Activated CD8-positive, alpha-beta memory T cell treated with anti-CD3 and anti-CD28 coated beads for 48 hours (primary cell): Measurements from ENCODE around the gene LRMDA.
"Not testable (repeated sequence)": the region's sequence is repeated elsewhere in the genome, so short reads cannot be mapped to it uniquely, and the experiment has no call there.

Source experiments
- DNase-seq, 3 experiments: peaks; one replicate each; pipeline ENCODE4 v3.0.0-alpha.2; 2020; ENCODE audit warnings: low read depth in 2 of 3, low spot score in 2 of 3

The LRMDA gene

DNA sequence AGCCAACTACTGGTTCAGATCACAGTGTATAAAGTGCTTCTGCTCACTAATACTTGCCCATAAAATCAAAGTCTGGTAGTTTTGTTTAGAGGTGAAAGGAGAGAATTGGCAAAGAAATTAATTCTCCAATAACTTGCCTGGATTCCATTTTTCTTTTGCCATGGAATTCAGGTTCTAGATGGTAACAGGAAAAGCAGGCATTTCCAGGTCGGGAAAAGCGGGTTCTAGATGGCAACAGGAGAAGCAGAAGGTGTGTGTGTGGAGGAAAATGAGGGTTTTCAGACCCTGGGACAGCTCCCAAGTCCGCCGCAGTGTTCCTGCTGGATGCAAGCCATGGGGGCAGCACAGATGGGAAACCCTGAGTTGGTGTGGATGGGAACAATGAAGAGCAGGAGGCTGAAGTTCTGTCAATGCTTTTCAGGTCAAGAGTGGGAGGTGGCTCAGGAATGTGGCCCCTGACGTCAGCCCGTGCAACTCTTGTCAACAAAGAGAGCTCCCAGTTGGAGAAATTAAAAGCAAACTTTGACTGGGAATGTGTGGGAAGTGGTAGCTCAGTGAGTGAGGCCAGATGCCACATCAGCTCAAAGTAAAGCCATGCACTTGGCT, 696.7 kb downstream of the LRMDA start:
- no peak for DNase-seq

DNA sequence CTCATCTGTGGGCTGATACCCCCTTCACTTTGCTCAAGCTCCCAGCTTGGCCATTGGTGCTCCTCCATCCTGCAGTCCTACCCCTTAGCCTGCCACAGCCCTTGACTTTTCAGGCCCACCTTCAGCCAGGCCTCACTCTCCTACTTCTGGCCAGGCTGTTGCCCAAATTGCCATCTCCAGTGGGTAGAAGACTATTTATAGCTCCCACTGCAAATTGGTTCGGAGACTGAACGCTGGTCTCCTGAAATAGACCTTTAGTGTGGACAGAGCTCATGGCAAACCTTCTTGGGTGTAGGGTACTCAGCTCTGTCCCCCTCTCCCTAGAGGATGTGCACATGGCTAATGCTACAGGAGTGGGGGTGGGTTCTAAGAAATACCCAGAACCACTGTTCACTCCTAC, 697.8 kb downstream of the LRMDA start:
- no peak for DNase-seq

DNA sequence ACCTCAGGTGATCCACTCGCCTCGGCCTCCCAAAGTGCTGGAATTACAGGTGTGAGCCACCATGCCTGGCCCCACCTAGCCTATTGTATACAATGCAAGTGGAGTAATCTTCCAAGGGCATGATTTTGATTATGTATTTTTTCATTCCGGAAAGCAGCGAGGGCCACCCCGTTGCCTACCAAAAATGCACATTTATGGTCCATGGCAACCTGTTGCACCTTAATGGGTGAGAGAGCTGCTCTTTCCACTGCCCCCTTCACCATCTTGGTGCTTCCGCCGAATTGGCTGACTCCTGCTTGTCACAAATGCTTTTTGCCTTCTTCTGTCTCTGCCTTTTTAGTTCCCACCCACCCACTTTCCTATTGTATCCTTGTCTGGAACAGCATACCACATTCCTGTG, 699.5 kb downstream of the LRMDA start:
- no peak for DNase-seq

DNA sequence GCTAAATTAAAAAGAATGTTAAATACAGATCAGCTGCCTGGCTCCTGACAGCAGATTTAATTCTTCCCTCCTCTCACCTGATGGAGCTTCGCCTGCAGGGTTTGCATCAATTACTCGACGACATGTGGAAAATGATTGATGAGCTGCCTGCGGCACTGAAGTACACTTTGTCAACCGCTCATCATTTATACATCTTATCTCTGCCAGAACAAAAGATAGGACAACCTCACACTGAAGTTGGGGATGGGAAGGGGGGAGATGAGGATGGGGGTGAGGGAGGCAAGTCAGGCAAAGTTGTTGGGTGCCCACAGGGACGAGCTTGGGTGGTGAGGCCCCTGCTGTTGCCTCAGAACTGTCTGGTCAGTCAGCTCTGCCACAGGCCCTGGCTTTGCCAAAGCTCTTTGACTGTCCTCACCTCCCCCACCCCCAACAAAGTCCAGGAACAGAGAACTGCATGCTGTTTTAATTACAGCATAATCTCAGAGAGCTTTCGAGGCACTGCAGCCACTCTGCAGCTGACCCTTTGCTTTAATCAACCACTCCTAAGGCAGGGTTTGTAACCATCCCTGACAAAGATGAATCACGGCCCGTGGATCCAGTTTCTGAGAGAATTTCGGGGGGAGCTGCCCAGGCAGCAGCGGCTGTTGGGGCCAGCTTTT, 702.3 kb downstream of the LRMDA start:
- no peak for DNase-seq

DNA sequence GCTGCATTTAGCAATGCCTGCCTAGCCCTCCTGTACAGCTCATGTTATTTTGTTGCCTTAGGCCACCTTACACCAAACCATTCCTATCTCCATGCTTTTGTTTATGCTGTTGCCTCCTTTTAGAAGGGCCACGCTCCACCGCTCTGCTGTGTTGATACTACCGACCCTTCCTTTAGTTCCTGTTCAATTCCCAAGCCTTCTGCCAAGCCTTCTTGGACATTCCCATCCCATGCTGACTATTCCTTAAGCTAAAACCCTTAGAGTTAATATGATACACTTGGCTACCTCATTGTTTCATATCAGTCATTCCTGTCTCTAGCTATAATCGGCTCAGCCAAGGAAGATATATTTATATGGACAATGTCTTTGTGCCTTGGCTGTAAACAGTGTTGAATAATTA, 705.5 kb downstream of the LRMDA start:
- no peak for DNase-seq

DNA sequence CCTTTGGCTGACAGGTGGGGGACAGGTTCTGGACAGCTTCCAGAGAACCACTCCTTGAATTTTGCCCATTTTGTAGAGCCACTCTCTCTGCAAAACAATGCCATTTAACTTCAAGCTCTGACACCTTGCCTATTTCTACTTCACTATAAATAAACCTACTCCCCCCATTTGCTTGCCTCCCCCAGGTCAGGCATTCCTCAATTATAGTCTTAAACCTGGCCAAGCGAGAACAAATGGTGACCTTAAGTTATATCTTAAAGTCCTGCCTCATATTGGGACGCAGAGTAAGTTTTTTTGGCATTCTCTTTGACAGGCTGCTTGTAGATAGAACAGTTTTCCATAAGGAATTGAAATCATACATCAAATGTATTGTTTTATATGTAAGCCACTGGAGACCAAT, 706.9 kb downstream of the LRMDA start:
- DNase-seq = no peak

DNA sequence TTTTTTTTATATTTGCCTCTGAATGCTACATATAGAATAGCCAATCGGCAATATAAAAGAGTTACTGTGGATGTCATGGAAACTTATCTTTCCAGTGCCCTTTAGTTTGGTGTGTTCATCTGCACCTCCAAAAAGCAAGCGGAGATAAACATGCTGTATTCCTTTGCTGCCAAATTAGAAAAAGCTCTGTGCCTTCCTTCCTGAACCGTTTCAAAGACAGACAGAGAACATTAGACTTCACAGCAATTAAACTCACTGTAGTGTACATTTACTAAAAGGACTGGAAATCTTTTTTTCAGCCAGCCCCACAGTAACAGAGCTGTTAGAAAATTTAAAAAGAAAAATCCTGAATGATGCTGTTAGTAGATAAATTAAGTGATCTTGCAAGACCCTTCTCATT, 707.5 kb downstream of the LRMDA start:
- no peak for DNase-seq

DNA sequence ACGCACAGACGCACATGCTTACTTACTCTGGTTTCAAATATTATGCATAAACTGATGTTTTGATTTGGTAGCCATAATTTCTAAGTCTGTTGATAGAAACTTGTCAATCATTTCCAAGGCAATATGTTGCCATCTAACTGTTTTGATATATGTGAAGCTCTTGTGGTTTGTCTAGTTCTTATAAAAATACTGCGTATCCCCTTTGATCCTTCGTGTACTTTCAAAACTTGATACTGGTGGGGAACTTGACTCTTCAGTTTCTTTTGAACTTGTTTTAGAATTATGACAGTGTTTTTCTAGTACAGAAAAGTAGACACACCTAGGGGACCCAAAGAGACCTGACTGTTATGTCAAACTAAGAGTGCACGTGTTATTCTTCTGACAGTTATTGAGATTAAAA, 708.0 kb downstream of the LRMDA start:
- no peak for DNase-seq

DNA sequence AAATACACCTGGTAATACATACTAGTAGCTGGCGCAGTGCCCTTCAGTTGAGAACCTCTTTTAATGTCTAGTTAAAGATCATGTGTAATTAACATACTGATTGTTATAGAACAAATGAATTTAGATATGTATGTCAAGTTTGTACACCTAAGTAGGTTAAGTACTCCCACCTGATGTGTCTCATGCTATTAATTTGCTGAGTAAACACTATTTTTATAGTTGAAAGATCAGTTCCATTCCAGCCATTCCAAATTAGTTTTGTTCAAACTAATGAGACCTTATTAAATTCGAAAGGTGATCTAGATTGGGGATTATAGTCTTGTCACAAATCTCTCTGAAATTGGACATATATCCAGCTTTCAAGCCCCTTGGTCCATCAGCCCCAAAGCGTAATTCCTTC, 710.0 kb downstream of the LRMDA start:
- DNase-seq = no peak

DNA sequence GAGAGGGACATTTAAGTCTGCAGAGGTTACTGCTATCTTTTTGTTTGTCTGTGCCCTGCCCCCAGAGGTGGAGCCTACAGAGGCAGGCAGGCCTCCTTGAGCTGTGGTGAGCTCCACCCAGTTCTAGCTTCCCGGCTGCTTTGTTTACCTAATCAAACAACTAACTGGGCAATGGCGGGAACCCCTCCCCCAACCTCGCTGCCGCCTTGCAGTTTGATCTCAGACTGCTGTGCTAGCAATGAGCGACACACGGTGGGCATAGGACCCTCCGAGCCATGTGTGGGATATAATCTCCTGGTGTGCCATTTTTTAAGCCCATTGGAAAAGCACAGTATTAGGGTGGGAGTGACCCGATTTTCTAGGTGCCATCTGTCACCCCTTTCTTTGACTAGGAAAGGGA, 716.8 kb downstream of the LRMDA start:
- not testable (repeated sequence) for DNase-seq

DNA sequence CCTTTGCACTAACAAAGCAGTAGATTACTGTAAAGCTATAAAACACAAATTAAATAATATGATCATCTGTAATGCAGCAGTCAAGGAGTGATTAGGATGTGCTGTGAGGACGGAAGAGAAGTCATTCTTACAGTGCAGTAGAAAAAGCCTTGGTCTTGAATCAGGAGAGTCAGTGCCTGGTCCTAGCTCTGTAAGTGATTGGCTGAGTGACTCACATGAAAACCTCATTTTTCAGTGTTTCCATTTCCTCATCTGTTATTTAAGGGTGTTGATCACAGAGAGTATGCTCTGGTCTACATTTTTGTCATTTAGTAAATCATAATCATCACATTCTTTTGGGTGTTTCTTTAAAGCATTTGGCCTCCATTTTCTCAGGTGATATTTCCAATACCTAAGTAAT, 717.8 kb downstream of the LRMDA start:
- no peak for DNase-seq

DNA sequence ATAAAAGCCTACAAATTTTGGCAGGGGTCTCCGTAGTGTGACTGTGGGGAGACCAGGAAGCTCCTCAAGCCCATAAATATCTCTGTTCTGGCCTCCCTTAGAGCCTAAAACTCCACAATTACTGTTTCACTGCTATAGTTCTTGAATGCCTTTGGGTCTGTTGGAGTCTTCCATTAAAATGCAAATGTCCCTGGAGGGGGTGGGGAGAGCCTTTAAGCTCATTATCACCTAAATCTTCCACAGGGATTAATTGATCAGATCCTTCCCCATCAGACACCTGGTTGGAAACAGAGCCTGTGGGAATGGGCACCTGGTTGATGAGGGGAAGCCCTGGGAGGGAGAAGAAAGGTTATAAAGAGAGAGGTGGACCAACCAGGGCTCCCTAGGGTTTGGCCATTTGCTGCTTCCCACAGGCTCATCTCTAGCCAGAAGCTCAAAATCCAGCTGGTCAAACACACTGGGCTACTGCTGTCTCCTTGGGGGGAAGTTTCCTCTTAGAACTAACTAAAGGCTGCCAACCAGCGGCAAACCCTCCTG, 718.2 kb downstream of the LRMDA start:
- no peak for DNase-seq

DNA sequence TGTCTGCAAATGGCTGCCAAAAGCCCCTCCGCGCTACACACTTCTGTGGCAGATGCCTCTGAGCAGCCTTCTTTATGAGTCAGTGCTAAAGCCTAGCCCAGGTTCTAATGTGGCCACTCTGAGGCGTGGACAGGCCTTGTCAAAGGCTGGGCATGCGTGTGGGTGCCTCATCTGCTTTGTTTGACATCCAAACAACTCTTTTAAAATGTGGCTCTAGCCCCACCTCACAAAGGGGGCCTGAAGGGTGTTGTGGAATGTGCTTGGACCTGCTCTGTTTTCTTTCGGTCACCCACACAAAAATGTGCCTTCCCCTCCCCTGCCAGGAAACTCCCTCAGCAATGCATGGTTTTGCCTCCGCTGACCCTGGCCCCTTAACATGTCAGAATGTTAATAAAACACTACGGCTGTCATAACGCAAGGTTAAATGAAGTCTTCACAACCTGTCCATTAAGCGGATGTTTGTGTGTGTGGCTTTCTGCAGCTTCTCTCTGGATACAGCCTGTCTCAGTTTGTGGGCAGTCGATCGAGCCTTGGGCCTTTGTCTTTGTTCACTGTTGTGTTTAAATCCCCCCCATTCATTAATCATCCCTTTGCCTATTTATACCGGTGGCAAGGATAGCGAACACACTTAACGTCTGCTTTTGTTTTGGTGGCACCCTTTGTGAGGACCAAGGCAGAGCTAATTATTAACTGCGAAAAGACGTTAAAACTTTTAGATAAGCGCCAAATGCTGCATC, 718.9 kb downstream of the LRMDA start:
- no peak for DNase-seq

DNA sequence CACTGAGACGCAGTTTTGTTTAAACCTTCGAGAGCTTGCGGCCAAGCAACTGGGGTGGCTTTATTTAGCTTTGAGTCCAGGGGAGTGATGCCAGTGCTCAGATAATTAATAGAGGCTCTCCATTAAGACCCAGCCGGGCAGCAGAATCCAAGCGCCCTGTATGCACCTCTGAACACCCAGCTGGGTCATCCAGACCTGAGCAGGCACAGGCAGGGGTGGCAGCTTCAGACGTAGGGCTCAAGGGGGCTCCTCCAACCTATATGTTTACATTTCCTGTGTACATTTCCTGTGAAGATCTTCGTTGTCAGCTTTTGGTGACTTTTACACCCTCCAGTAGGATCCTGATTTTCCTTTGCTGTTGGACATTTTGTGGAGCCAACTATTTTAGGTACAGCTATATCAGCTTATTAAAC, 719.5 kb downstream of the LRMDA start:
- DNase-seq = no peak

DNA sequence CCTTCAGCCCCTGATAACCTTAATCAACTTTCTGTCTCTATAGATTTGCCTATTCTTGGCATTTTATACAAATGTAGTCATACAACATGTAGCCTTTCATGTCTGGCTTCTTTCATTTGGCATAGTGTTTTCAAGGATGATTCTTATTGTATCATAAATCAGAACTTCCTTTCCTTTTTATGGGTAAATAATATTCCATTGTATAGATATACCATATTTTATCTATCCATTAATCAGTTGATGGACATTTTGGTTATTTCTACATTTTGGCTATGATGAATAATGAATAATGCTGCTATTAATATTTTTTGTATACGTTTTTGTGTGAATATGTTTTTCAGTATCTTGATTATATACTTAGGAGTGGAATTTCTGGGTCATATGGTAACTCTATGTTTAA, 720.8 kb downstream of the LRMDA start:
- no peak for DNase-seq

DNA sequence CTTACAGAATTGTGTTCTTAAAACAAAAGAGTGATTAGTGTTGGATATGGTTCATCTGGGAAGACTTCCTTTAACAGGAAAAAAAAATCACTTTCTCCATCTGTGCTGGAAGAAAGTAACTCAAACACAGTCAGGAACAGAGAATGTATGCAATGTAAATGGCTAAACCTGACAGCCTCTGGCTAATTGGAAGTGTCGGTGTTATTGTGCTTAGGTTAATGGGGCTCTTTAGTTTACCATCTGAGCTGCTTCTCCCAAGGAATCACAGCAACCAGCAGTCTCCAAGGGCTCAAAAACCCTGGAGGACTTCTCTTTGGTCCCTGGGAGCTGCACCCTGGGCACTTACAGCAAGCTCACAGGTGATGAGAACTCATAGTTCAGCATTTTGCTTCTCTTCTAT, 724.5 kb downstream of the LRMDA start:
- DNase-seq = no peak

DNA sequence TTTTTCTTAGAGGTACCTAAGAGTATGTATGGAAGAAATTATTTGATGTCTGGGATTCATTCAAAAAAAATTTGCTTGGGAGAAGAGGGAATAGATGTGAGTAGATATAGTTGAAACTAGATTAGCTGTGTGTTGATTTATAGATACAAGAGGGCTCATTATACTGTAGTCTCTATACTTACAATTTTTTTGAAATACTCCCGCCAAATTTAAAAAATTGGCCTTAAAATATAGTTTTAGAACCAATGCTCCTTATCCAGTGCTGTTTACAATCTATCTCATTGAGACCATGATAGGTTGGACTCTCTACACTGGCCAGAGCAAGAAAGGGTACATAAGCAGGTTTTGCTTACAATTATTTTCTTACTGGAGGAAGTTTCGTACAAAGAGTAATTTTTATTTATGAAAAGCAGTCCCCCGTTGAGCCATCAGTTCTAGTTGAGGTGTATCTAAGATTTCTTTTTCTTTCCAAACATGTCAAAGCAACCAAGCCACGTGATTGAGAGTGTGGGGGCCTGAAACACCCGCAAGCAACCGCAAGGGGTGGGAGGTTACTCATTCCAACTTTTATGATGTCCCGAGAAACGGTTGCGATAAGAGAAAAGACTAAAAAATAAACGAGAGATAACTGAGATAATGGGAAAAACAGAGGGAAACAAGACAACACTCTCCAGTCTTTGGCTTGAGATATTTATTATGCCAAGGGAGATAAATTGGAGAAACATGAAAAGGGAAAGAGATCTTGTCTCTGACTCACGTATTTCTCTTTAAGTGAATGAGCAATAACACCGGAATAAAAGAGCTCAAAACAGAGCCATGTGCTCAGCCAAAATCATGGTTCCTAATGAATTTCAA, 729.2 kb downstream of the LRMDA start:
- no peak for DNase-seq

DNA sequence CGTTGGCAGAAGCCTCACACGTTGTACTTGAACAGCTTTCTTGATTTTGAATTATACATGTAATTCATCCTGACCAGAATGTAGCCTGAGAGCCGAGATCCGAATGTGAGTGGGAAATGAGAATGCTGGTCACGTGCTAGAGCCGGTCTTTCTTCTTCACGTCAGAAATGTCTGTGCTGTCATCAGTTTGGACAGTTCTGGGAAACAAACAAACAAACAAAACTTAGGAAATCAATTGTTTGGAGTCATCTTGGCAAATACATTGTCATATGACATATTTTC, 729.8 kb downstream of the LRMDA start:
- no peak for DNase-seq

DNA sequence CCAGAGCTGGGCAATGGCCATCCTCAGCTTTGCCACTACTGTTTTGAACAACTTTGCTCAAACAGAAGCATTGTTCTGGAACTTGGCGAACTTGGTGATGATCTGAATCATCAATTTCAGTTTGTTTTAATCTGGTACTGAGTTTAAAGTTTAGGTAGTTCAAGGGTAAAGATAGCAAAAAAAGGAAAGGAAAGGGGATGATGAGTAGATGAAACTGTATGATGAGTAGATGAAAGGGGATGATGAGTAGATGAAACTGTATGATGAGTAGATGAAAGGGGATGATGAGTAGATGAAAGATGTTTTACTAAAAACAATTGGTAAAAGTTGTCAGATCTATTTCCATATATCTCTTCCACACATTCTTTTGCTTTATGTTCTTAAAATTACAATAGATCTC, 737.0 kb downstream of the LRMDA start:
- no peak for DNase-seq

DNA sequence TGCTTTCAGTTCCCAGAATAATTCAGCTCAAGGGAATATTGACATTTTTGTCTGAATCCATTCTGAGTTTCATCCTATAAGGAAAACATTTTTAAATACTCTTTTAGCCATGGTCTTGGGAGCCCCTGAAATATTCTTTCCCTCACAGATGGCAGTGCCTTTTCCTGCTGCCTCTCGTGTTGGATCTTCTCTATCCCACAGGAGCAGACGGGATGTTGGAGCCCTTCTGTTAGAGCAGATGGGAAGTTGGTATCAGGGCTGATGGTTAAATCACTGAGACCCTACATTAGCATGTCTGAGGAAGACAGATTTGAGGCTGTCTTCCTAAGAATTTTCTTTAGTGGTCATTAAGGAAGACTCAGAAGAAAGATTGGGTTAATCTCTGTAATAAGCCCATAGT, 737.8 kb downstream of the LRMDA start:
- no peak for DNase-seq

DNA sequence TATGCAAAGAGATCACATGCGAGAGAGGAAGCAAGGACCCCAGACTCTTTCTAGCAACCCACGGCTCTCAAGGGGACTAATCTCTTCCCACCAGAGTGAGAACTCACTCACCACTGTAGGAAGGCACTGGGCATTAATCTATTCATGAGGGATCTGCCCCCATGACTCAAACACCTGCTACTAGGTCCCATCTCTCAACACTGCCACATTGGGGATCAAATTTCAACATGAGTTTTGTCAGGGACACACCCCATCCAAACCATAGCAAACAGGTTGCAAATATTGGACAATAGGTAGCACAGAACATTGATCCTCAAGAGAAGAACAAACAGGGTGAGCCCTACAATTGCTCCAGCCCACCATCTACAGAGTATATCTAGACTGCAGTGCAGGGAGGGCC, 740.6 kb downstream of the LRMDA start:
- DNase-seq = no peak
